HK-2 (cell line): Measurements from ENCODE around the gene RFPL3.
"Not testable (repeated sequence)": the region's sequence is repeated elsewhere in the genome, so short reads cannot be mapped to it uniquely, and the experiment has no call there.

Experiments used
- DNase-seq: peaks from one replicate; pipeline ENCODE4 v3.0.0-alpha.2; 2018; ENCODE audit not compliant: unreplicated experiment

The RFPL3 gene

DNA sequence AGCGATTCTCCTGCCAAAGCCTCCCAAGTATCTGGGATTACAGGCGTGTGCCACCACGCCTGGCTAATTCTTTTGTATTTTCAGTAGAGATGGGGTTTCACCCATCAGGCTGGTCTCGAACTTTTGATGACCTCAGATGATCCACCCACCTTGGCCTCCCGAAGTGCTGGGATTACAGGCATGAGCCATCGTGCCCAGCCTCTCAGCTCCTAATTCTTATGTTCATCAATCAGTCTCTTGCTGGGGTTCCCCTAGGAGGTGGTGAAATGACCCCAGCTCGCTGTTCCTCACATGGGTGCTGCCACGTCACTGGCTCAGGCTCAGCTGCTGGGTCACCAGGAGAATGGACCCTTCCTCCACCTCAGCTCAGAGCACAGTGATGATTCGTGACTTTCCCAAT lies at the start of gene RFPL3:
Gene RFPL3 (plus strand): TSS at position 301 of the 400 bp plus-strand sequence. CDS start 205 bp downstream, outside the sequence.
- DNase-seq: not testable (repeated sequence)

DNA sequence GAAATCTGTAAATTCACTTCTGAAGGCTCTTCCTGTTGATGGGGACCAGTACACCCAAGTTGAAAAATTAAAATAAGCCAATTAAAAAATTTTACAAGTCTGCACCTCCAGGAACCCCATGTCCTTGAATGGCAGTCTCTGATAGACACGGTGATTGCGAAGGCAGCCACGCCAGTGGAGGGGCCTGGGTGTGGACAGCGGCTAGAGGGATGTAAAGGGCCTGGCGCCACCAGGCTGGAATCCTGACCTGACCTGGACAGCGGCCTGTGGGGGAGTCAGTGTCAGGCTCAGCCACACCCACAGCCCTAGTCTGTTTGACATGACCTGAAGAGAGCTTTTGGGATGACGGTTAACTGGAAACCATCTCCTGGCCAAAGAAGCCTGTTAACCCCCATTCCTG lies 49.5 kb upstream of the RFPL3 start:
- DNase-seq: no peak

DNA sequence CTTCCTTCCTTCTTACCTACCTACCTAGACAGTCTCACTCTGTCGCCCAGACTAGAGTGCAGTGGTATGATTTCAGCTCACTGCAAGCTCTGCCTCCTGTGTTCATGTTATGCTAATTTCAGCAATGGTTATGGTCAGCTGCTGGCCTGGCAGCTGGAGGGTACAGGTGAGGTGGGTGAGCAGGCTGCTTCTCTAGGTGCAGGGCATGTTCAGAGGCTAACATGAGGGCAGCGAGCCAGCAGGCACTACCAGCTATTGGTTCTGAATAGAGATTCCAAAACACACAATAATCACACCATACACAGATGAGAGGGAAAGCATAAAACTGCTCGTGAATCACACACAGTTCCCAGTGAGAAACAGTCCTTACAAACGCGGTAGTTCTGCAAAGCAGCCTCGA lies 48.7 kb upstream of the RFPL3 start:
- no peak for DNase-seq

DNA sequence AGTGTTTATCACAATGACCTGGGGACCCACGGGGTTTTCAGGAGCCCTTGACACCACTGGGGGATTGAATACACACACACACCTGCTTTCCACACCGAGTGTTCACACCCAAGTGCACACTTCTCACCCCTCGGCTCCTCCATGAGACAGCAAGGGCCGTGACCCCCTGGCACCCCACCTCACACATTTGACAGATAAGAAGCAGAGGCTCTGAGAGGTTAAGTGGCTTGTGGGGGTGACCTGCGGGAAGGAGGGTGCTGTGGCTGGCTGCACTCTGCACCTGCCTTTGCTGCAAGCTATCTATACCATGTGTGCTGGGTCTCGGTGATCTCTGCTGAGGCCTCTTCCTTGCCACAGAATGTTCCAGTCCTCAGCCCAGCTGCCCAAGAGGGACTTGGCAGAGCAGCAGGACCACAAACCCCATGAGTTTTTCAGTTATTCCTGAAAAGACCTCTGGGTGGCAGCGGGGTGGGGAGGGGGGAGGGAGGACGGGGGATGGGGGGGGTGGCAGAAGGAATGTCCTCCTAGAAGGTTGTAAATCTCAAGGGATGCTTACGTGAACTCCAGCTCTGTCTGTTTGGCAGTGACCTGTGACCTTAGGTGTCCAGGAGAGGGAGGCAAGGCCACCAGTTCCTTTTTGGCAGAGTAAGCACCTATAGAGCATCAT lies 47.9 kb upstream of the RFPL3 start:
- no peak for DNase-seq

DNA sequence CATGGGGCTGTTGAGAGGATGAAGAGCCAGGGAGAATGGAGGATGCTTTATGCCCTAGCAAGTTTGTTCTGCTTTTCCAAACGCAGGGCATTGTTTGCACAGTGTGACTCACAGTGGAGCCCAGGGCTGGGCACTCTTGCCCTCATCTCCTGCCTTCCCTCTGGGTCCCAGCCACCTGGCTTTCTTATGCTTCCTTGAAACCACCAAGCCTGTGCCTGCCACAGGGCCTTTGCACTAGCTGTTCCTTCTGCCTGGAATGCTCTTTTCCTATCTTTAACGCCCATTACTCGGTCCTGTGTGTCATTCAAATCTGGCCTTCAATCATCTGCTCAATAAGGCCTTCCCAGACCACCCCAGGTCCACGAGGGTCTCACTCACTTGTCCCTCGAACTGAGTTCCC lies 46.9 kb upstream of the RFPL3 start:
- DNase-seq: no peak

DNA sequence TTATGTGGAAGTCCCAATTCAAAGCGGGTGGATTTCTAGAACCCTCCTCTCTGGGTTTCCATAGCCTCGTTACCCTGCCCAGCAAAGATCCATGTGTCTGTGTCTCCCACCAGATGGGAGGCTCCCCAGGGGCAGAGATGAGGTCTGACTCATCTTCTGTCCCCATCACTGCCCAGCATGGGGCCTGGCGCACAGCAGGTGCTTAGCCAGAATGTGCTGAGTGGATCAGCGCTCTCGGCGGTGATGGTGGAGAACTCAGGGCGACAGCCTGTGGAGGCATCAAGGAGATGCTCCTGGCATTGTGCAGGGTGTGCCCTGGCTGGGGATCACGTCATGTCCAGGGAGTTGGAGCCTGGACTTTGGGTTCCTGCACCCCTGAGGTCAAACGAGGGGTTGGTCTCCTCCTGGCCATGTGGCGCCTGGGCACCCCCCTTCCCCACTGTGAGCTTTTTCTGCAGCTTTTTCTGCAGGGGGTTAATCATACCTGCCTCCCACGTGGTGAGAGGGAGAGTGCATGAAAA lies 46.1 kb upstream of the RFPL3 start:
- no peak for DNase-seq

DNA sequence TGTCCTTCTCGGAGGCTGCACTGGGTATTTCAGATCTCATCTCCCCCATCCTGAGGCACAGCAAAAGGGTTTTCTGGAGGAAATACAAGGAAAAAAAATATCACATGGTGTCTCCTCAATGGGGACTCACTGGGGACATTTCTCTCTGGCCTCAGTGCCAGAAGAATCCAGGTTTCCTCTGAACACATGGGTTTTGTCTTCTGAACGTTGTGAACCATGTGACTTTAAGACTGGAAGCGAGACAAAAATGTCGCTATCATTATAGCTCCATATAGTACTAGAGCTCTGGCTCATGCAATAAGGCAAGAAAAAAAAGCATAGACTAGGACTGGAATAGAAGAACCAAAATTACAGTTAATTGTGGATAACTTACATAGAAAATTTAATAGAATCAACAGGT lies 44.9 kb upstream of the RFPL3 start:
- DNase-seq: no peak

DNA sequence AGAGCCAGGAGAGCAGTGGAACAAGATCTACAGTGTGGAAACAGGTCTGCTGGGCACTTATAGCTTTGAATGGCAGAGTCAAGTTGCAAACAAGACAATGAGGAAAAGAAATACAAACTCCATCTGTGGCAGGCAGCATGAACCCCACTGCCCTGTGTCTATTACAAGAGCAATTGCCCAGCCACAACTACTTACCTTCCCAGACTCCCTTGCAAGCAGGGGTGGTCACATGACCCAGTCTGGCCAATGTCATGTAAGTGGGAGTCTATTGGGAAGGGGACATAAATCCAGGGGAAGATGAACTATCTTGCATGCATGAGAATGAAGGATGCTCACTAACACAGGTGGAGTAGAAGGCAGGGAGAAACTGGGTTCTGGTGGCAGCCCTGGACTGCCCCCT lies 44.1 kb upstream of the RFPL3 start:
- DNase-seq: no peak

DNA sequence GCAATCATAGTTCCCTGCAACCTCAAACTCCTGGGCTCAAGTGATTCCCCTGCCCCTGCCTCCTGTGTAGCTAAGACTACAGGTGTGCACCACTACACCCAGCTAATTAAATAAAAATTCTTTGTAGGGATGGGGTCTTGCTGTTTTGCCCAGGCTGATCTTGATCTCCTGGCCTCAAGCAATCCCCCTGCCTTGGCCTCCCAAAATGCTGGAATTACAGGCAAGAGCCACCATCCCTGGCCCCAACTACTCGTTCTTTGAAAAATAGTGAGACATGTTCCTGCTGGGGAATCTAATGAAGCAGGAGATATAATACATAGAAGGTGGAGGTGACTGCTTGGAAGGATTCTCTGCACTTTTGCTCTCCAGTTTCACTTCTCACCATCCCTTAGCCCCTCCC lies 40.1 kb upstream of the RFPL3 start:
- DNase-seq: no peak

DNA sequence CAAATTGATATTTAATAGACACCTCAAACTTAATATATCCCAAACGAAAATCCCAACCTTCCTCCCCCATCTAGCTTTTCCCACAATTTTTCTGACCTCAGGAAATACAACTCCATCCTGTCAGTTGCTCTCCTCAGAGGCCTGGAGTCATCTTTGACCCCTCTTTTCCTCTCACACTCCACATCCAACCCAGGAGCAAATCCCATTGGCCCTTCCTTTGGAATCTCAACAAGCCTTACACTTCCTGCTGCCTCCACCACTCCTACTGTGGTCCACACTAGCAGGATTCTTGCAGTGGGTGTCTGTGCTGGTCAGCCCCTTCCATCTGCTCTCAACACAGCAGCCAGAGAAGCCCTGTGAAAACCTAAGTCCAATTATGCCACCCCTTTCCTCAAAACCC lies 39.3 kb upstream of the RFPL3 start:
- DNase-seq: no peak

DNA sequence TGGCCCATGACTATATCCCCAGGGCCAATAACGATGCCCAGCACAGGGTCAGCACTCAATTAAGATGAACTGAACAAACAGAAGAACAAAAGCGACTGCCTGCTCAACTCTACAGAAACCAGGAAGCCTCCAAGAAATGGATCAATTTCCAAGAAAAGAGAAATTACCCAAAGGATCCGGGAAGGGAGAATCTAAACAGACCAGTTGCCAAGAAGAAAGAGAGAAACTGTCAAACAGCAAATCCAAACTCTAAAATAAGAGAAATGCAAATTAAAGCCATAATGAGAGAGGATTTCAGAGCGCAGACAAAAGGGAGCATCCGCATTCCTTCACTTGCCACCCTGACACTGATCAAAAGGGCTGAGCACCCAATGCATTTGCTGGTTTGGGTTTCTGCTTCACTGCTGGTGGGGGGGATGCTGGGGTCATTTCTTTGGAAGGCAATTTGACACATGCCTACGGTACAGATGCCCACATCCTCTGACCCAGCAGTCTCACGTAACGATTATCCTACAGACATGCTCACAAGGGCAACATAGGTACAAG lies 37.7 kb upstream of the RFPL3 start:
- no peak for DNase-seq

DNA sequence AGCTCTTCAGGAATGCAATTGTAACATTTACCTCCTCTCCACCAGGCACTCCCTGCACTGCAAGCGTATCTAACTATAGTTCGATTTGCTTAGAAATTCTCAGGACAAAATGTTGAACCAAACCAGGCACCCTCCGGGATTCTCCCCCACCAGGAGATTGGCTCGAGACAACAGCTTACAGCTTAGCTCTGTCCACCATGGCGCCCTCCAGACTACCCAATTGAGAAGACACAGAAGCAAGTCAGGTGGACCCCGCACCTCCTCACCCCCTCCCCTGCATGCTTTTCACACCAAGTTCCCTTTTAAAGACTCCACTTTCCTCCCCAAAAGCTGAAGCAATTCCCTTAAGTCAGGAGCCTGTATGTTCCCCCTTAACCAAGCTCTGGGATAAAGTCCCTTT lies 34.7 kb upstream of the RFPL3 start:
- no peak for DNase-seq

DNA sequence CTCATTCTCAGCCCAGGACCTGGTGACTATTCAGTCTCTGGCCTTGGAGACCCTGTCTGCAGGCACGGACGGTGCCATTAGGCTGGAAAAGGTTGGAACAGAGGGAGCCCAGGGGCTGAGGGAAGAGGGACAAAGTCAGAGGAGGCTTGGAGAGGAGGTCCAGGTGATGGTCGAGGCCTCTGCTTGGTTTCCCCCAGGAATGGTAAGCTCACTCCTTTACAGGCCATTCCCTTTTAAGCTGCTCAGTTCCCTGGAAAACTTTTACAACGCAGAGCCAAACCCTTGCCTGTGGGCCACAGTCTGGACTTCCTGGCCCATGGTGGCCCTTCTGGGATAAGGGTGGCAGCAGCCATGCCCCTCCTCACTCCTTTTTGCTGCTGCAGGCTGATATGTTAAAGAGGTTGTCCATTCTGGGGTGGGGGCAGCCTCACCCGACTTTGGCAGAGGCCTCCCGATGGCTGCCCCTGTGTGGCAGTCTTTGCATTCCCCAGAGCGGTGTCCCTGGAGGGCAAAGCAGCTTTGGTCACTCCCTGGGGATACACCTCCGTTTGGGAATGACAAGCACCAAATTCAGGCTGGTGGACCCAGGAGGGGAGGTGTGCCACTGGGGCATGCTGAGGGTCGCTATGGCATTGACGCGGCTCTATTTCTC lies 34.0 kb upstream of the RFPL3 start:
- DNase-seq: no peak

DNA sequence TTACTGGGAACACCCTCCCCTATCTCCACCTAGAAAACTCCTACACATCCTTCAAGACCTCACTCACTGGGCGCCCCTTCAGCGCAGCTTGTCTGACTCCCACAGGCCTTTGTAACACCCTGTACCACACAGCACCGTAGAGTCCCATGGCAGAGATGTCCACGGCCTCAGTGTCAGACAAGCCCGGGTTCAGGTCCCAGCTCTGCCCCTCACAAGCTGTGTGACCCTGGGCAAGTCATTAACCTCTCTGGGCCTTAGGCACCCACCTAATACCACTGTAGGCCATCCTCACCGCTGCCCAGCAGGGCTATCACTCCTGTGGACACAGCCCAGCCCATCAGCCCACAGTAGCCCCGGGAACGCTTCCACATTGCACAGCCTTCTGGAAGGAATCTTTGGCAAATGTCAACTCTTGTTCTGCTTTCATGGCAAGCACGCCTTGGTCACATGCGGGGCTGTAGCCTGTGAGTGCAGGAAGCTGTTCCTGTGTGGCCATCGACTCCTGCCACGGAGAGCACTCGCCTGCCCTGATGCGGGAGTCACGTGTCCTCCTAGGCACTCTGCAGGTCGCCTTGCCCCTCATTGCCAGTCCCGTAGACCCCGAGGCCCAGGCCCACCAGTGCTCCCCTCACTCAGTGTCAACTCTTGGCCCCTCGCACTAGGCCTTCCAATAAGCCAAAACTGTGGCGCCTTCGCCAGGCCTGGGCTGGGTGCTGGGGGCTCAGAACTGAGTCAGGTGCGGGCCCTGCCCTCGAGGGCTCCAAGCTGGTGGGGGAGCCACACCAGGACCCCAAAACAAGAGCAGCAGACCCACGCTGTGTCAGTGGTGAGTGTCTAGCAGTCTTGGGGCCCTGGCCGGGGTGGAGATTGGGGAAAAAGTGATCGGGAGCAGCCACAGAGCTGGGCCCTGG lies 32.9 kb upstream of the RFPL3 start:
- no peak for DNase-seq

DNA sequence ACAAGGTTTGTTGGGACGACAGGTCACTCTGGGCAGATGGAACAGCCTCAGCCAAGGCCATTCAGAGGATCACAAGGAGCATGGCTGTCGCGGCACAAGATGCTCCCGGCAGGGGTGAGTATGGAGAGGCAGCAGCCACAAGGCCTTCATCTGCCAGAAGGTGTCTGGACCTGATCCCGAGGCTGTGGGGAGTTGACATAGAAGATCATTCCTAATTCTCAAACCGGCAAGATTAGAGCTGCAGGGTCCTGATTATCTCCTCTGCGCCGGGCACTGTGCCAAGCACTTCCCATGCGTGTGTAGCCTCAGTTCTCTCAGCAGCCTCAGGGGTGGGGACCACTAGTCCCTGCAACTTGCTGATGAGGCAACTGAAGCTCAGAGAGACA lies 32.3 kb upstream of the RFPL3 start:
- no peak for DNase-seq

DNA sequence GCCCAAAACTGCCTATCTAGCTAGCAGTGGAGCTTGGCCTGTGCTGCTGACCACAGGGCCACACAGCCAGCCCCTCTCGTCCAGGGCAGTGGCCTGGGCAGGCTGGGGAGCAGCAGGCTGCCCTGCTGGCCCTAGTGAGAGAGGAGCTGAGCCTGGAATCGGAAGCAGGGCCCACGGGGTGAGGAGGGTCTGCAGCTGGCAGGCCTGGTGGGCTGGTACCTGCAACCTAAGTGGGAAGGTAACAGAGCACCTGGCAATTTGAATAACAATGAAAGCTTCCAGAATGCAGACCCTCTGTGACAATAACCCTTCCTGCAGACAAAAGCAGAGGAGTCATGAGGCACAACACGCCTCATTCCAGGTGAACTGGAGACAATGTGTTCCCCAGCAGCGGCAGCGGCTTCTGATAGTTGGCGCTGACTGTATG lies 31.8 kb upstream of the RFPL3 start:
- no peak for DNase-seq

DNA sequence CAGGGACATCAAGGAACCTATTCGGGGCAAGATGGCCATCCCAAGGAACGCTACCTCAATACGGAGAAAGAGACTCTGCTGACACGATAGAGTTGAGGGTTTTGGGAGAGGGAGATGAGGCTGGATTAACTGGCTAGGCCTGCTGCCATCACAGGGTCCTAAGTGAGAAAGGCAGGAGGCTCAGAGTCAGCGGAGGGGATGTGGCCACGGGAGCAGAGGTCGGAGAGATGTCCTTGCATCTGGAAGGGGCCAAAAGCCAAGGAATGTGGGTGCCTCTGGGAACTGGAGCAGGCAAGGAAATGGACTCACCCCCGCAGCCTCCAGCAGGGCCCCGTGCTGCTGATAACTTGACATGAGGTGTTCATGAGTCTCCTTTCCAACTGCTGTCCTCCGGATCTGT lies 31.0 kb upstream of the RFPL3 start:
- DNase-seq: no peak

DNA sequence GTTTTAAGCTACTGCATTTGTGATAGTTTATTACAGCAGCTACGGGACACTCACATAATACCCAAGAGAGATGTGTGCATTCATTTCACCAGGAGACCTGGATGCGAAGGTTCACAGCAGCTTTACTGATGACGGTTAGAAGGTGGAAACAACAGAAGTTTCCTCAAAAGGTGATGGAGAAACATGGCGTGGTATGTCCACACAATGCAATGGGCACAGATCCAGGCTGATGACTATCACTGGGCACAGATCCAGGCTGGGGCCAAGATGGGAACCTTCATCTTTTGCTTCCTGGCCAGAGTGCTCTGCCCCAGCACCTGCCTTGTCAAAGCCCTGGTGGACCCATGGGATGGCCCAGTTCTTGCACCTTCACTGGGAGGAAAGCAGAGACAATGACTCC lies 30.6 kb upstream of the RFPL3 start:
- no peak for DNase-seq

DNA sequence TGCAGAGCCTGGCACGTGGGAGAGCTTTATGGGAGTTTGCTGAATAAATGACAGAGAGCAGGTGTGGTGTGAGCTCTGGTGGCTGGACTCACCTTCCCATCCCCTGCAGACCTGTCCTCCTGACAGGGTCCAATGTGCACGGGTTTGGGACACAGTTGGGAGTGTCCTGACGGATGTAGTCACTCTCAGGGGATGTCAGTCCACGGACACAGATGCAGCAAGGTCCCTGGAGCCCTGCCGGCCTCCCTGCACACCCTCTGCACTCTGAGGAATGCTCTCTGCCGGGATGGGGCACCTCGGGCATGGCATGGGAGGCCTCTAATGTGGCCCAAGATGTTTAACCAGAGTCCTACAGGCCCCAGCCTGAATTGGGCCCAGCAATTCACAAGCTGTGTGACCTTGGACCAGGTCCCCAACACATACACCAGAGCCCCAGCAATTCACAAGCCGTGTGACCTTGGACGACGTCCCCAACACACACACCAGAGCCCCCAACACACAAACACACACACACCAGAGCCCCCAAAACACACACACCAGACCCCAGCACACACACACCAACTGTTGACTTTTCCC lies 30.0 kb upstream of the RFPL3 start:
- DNase-seq: no peak

DNA sequence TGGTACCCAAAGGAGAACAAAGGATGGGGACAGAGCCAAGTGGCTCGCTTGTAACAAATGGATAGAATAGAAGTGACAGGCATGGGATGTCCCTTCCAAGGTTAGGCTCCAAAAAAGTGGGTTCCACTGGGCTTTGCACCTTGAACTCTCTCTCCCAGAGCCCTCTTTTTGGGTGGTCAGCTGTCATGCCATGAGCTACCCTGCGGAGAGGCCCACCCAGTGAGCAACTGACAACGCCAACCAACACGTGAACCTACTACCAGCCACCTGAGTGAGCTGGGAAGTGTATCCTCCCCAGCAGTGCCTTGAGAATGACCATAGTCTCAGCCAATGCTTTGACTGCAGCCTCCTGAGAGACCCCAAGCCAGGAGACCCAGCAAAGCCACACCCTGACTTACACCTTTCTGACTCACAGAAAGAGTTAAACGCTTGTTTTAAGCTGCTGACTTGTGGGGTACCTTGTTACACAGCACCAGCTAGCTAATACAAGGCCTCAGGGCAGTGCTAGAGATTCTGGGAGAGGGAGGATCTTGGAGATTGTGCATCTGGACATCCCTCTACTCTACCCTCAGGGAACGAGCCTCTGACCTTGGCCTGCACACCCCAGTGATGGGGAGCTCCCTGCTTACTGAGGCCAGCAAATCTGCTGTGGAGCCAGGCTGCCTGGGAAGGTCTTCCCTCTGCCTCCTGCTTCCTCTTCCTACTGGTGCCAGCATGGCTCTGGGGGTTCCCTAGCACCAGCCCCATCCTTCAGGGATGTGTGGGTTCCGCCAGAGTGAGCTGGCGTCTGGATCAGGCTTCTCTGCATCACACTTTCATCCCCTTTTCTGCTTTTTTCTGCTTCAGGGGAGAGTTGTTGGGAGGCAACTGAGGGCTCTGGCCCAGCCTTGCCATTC lies 29.1 kb upstream of the RFPL3 start:
- no peak for DNase-seq

DNA sequence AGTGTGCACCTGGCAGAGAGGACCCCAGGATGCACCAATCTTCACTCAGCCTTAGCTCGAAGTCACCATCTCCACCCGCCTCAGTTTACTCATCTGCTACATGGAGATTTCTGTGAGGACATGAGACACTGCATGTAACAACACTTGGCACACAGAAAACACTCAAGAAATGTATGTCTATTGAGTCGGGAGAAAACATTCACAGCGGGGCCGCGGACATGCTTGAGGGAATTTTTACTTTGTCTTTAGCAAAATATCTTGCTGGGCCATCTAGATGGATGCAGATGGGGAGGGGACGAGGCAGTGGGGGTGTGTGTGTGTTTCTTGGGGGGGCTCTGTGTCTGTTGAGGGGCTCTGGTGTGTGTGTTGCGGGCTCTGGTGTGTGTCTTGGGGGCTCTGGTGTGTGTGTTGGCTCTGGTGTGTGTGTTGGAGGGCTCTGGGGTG lies 28.4 kb upstream of the RFPL3 start:
- no peak for DNase-seq
